HuH-7 (cell line): ENCODE results near the gene PRPS1L1.

Experiments
- DNase-seq: peaks from one replicate; pipeline ENCODE4 v3.0.0; 2011; ENCODE audit warnings: low spot score

The PRPS1L1 gene

DNA sequence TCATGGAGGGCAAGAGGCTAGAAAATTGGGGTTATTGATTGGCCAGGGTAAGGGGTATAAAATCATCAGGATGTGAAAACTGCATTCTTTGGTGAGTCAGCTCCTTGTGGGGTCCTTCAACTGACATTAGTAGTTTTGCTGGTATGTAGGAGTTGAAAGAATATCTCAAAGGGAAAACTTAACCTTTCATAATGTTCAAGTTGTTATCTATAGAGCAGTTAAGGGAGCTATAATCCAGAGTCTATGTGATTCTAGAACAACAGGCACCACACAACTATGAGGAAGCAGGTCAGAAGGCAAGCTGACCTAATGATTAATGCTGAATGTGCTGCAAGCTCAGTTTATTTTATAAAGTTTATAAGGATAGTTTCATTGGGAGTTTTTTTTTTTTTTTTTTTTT lies 13.7 kb downstream of the PRPS1L1 start:
- DNase-seq, result no peak

DNA sequence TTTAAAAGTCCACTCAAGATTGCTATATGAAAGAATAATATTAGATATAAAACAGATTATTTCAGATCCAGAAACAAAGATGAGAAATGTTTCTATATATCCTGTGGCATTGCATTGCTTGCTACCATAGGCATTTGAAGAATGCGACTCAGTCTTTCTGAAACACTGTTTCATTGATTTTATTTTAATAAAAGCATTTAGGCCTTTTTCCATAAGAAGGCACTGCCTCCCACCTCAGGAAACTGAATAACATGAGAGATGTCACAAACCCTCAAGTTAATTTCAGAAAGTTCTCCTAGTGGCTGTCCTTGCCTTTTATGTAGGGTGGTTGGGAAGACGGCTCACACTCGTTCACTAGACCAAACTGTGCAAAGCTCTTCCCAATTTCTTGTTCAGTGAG lies 23.3 kb downstream of the PRPS1L1 start:
- no peak for DNase-seq

DNA sequence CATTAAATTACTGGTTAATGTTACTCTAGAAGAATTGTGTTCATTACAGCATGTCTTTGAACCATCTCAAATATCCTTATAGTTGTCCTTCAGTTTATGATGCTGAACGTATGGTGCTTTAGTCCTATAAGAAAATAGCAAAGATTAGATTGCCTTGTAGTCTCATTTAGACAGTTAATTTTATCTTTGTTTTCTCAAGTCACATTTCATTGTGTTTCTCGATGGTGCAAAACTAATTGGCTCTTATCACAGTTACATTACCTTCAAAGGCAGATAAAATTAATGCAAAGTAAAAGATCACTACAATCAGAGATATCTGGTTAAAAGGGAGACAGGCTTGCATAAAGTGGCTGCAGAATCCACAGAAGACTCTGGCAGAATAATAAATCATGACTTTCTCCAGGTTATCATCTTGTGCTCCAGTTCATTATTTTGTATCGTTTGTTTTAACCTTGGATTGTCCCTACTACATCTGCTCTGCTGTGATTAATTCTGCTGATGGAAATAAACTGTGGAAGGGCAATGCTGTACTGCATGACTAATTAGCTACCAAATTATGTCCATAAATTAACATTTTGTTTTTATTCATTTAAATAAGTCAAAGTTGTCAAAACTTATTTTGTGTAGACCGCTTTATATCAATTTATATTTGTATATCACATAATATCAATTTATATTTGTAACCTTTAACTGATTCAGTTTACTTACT lies 24.2 kb downstream of the PRPS1L1 start:
- no peak for DNase-seq

DNA sequence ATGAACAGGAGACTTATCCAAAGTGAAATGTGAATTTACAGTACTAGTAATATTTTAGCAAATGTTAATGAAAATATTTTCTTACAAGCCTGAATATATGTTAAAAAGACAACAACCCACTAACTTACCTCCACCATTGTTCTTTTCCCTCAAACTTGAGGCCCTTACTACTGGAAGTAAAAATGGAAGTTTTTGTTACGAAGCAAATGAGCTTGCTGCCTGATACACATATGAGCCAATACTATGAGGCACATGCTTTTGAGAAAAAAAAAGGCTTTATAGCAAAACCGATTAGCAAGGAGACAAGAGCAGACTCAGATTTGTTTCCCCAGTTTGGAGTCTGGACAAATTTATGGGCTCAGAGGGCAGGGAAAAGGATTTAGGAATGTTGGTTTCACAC lies 29.0 kb downstream of the PRPS1L1 start:
- no peak for DNase-seq

DNA sequence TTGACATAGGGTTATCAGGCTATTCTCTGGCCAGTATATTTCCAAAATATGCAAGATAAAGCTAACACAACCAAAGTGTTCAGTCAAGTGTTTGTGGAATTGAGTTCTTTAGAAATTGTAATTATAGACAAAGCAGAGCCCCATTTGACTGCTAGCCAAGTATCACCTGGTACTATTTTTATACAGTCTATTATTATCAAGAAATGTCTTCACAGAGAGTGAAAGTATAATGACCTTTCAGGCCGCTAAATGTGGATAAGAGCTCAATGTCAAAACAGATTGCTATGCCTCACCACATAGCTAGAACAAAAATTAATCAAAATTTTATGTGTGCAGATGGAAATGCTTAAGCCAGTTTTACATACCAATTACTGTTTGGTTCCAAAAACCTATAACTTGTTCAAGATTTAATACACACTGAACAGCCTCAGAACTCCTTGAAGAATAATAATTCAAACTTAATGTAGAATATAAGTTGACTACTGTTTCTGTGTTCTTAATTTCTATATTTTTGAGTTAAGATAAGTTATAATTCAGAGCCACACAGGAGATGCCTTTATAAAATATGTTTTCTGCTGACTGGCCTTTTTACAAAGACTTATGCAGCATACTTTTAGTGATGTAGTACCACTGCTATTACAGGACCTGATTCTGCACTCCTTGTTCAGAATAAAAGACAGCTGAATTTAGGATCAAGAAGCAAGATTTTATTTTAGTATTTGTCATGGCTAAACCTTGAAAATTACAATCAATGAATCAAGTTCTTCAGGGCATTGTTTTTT lies 31.0 kb downstream of the PRPS1L1 start:
- no peak for DNase-seq

DNA sequence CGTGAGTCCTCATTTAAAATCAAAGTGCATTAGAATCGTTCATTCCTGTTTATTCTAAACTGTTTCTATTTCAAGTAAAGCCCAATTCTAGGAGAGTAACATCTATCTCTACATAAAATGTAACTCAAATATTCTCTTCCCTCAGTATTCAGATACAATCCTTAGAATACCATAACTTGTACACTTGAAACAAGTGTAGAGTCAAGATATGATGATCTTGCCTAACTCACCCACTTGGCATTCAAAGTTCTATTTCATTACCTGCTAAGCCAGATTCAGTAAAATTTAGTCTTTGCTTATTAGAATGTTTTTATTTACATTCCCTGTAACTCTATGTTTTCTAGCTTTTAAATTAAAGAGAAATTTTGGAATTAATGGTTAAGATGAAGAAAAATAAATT lies 31.6 kb downstream of the PRPS1L1 start:
- DNase-seq, result no peak

DNA sequence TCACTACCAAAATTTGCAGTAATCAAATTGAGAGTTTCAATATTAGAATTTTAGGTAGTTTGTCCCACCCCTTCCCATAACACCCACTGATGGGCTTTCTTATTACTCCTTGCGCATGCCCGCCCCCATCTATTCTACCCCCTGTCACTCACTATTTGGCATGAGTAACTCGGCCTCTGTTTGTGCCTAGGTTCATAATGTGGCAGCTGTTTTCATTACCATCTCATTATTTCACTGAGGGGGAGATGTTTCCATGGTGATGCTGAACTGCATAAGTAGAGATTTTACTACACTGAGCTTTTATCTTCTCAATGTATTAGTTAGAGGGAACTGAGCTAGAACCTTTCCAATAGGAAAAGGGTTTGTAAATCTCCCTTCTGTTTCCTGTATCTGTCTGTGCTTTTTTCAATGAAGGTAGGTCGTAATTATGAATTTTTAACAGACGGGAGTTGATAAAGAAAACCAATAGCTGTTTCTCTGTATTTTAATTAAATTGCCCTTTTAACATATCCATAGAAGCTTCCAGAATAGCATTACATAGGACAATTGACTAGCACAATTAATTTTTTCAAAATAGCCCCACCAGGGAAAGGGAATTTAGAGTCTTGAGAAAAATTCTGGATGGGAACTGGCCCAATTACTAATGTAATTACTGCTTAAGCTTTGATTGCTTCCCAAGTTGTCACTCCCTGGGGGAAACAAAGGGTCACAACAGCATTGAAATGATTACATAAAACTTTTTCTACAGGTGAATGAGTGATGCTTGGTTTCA lies 33.4 kb downstream of the PRPS1L1 start:
- DNase-seq, result no peak

DNA sequence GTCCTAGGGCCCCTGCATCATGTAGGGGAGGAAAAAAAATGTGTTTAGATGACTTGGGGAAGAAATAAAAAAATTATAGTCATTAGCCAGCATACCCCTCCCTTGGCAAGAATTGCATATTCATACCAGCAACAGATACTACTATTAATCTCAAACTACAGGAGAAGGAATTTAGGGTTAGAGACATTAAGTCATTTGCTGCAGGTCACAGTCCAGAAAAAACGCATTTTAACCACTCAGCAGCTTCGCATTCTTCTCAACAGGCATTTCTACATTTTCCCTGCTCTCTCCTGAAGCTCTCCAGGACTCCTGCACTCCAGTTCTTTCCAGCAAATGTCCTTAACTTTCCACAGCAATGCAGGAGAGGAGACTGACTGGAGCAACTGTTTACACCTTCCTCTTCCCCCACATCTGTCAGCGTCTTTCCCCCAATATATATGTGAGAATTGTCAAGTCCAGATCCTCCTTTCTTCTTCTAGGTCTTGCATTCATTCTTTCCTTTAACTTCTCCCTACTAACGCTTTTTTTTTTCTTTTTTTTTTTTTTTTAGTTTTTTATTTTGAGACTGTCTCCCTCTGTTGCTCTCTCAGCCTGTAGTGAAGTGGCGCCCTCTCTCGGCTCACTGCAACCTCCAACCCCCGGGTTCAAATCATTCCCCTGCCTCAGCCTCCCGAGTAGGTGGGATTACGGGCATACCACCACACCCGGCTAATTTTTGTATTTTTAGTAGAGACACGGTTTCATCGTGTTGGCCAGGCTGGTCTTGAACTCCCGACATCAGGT lies 35.6 kb downstream of the PRPS1L1 start:
- no peak for DNase-seq

DNA sequence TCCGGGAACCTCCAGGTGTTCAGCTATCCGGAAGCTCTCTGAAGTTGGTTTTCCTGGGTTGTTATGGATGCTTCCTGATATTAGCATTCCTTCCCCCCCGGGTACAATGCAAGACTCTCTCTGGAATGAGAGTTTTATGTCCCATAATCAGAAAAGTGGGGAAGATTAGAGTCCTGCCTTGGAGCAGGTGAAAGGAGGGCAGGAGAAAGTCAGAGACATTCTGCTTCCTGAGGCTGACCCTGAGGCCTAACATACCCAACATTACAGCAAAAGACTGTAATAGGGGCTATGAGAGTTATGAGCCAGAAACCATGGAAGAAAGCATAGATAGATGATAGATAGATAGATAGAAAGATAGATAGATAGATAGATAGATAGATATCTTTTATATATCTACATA lies 36.9 kb downstream of the PRPS1L1 start:
- DNase-seq, result no peak

DNA sequence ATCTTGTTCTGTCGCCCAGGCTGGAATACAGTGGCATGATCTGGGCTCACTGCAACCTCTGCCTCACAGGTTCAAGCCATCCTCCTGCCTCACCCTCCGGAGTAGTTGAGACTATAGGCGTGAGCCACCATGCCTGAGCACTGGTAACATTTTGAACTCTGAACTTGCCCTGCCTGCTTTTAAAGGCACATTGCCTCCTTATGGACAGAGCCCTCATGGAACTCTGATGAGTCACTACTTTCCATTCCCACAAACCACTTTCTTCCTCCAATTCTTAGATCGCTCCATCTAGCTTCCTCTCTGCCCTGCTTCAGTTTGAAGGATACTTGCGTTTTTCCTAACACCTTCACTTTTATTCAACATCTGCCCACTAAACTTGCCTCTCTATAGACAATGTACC lies 38.1 kb downstream of the PRPS1L1 start:
- DNase-seq, result no peak

DNA sequence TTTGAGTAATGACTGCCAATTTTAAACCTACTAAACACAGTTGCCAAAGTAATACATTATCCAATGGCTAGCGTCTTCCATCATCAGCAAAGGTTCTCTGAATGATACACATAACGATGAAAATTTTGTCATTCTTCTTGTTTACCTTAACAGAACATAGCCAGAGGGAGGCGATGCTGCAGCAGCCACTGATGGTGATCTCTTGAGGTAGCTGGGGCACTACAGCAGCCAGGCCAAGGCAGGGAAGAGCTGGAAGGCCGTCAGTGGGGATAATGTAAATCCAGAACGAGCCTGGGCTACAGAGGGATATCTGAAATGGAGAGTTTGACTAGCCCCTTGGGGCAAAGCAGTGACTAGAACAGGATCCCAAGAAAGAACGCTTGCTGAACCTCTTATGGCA lies 38.8 kb downstream of the PRPS1L1 start:
- DNase-seq, result no peak

DNA sequence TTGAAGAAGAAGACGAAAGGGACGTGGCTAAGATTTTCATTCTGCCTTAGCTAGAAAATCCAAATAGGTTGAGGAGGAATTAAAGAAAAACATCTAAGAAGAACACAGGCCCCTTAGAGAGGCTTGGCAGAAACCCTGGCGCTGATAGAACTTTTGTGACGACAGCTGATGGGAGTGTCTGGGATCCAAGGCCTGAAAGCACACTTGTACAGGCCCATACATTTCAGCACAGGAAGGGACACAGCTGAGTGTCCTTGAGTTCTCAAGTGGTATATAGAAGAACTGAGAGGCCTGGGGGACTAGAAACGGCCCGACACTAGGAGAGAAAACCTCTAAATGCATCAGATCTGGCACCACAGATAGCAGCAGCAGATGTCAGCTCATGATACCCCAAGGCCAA lies 39.5 kb downstream of the PRPS1L1 start:
- DNase-seq, result no peak

DNA sequence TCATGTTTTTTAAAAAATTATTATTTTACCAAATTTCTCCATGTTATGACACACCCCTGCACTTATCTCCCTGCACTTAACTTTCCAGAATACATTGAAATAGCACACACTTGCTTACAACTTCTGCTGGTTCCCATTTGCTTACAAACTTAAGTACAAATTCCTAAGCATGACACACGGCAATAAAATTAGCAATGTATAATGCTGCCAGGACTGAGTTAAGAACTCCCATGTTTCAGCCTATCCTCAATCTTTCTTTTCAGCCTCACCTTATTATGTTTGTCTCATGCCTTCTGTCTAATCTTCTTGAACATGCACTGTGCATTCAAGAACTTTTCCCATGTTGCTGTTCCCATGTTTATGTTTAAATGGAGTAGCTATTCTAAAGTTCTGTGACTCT lies 40.8 kb downstream of the PRPS1L1 start:
- no peak for DNase-seq

DNA sequence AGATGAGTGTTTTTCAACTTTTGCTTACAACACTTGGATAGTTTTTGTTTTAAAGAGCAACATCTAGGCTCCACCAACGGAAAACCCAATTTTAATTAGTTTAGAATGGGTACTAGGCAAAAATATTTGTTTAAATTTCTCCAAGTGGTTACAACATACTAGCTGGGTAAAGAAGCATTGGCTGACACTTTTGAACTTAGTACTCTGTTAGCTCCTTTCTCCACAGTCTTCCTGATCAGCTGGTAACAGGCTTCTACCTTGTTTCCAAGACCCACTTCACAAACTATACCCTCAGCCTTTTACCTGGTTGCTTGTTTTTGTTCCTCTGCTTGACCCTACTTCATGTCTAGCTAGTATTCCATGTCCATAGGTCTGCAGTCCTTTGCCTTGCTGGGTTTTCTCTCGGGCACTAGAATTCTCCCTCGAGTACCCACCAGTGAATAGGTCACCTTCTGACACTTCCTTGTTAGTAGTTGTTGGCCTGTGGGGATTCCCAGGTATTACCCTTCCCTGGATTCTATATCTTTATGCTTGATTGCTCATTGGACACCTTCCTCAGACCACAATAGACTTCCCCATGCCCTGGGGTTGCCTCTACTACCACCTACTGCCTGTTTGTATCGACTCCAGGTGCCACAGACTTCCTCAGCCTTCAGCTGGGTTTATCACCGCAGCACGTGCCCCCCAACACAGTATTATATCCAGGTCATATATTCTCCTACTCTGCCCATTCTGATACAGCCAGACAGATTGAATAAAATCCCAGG lies 42.0 kb downstream of the PRPS1L1 start:
- DNase-seq, result no peak

DNA sequence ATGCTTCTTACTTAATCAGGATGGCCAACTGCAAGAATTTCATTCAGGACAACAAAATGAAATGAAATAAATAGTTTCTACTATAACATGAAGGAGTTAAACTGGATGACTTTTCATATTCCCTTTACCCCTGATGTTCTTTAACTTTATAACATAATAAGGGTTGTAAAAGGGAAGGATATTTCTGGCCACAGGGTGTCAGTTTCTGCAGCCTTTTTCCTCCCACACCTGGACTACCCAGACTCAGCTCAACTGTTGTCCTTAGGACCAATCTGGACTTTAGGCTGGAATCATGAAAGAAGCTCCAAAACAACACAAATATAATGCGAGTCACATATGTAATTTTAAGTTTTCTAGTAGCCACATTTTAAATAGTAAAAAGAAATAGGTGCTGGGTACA lies 43.4 kb downstream of the PRPS1L1 start:
- DNase-seq, result no peak

DNA sequence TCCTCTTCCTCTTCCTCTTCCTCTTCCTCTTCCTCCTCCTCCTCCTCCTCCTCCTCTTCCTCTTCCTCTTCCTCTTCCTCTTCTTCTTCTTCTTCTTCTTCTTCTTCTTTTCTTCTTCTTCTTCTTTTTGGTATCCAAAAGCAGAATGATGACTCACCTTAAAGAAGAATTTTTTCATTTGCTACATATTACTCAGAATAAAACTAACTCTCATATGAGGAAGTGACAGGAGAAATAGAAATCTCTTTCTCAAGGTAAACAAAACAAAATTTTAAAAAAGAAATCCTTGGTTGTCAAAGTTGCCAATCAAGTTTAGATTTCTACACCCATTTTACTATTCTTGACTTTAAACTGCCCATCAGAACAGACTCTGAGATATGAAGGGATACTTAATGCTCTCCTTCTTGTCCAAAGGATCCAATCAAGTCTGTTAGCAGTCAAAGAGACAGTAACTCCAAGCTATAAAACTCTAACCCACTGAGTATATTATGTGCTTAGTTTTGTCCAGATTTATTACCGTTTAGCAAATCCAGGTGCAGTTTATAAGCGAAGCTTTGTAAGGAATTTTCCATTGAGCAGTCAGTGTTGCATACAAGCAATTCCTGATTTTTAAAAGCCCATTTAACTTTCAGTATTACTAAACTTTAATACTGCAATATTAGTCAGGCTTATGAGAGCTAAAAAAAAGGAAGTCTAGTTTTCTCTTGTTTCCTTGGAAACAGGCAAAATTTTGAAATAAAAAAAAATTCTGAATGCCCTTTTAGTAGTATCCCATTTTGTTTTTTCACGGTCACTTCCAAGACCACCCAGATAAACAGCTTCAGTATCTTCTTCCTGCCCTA lies 44.2 kb downstream of the PRPS1L1 start:
- no peak for DNase-seq

DNA sequence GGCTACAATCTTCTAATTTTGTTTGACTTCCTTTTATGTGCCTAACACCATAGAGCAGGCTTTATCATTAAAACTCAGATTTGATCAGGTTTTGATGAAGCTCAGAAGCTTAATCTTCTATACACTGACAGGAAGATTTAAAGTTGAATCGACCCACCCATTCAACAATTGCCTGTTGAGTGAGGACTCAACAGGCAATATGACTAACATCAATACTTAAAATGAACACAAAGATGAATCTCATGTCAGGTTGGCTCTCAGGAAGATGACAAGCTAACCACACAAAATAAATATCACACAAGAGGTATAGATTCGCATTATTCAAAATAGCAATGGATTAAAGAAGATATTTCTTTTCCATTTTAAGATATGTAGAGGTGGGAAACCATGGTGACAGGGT lies 50.7 kb downstream of the PRPS1L1 start:
- DNase-seq, result no peak
